Chondrocyte (in vitro differentiated cells): ENCODE results near the gene OCA2. TPM values are rescaled to one million over a fixed set of nuclear protein-coding genes. Genes with fewer than 3 reads are reported as not detected.

Experiments used
- DNase-seq: peaks from one replicate; pipeline ENCODE4 v3.0.0; 2021; ENCODE audit warnings: mixed read lengths, low spot score
- H3K27ac Mint-ChIP-seq: one replicate; pipeline ENCODE4 v1.8.0; 2021; ENCODE audit warnings: mild to moderate bottlenecking, moderate library complexity, mixed read lengths; ENCODE audit not compliant: unreplicated experiment
- H3K27me3 Mint-ChIP-seq: 2 replicates; pipeline ENCODE4 v1.8.0; 2021; ENCODE audit warnings: low read depth, mixed read lengths
- H3K36me3 Mint-ChIP-seq: 2 replicates; pipeline ENCODE4 v1.8.0; 2021; ENCODE audit warnings: low read depth, mixed read lengths
- H3K4me1 Mint-ChIP-seq: 2 replicates; pipeline ENCODE4 v1.8.0; 2021; ENCODE audit warnings: low read depth, mild to moderate bottlenecking, mixed read lengths
- H3K4me3 Mint-ChIP-seq: one replicate; pipeline ENCODE4 v1.8.0; 2021; ENCODE audit warnings: mild to moderate bottlenecking, moderate library complexity, mixed read lengths; ENCODE audit not compliant: unreplicated experiment
- H3K9me3 Mint-ChIP-seq: 2 replicates; pipeline ENCODE4 v1.8.0; 2021; ENCODE audit warnings: low read depth, mixed read lengths
- total RNA-seq: library from RNA; stranded (reverse); gene quantifications from 3 replicates; pipeline ENCODE4 v1.2.1, GENCODE V29; 2021
- TF ChIP-seq, protein P1 (sequence below): fragments of 200-600 bp; sonication (generic); IDR thresholded peaks from 2 replicates; pipeline ENCODE4 v1.5.0; 2021; ENCODE audit warnings: antibody characterized with exemption, mild to moderate bottlenecking, moderate library complexity

OCA2 gene
- total RNA-seq, 1 donor from 2014 or later = 0.75 TPM

GRCh38 chr15:28020644-28021043 is 78.5 kb downstream of the OCA2 start:
- peaks cover 15% of the 10 kb centered on the region for H3K4me1 Mint-ChIP-seq
- H3K27ac Mint-ChIP-seq = no peak overlapping the region
- TF ChIP-seq, protein P1, sequence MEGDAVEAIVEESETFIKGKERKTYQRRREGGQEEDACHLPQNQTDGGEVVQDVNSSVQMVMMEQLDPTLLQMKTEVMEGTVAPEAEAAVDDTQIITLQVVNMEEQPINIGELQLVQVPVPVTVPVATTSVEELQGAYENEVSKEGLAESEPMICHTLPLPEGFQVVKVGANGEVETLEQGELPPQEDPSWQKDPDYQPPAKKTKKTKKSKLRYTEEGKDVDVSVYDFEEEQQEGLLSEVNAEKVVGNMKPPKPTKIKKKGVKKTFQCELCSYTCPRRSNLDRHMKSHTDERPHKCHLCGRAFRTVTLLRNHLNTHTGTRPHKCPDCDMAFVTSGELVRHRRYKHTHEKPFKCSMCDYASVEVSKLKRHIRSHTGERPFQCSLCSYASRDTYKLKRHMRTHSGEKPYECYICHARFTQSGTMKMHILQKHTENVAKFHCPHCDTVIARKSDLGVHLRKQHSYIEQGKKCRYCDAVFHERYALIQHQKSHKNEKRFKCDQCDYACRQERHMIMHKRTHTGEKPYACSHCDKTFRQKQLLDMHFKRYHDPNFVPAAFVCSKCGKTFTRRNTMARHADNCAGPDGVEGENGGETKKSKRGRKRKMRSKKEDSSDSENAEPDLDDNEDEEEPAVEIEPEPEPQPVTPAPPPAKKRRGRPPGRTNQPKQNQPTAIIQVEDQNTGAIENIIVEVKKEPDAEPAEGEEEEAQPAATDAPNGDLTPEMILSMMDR = no peak
- no peak overlapping the region for H3K4me3 Mint-ChIP-seq
- no peaks in the 10 kb centered on the region for H3K9me3 Mint-ChIP-seq
- no peak for DNase-seq
- no peaks in the 10 kb centered on the region for H3K27me3 Mint-ChIP-seq
- H3K36me3 Mint-ChIP-seq = no peaks in the 10 kb centered on the region

DNA sequence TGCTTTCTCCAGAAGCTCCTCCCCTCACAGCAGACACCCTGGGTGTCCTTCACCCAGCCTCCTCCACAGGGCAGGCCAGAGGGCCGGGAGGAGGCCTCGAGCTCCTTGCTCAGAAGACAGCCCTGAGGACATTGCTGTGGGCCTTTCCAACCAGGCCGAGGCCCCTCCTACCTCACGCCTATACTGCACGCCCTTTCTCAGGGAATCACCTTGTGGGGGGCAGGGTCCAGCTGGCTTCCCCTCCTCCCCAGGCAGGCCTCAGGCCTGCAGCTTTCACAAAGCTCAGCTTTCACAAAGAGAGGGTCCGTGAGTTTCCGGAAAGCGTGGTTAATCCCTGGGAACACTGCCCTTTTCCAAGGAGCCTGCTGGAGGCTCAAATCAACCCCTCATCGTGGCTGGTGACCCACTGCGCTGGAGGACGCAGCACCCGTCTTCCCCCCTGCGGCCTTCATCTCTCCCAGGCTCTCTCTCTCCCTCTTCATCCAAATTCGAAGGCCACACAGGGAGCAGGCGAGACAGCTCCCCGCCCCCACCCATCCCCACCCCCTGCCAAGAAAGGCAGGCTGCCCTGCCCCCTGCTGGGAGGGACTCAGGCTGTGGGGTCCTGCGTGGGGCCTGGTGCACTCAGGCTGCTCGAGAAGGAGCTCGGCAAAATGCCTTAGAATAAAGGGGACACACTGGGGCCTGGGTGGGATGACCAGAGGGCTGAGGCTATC is 79.4 kb downstream of the OCA2 start:
- Mint-ChIP-seq H3K4me1 (peaks cover 15% of the 10 kb centered on the region), H3K27ac (no peak overlapping the region), H3K27me3 (no peaks in the 10 kb centered on the region), H3K4me3 (no peak overlapping the region), H3K9me3 (no peaks in the 10 kb centered on the region), H3K36me3 (no peaks in the 10 kb centered on the region)
- DNase-seq = no peak
- TF ChIP-seq, protein P1 = no peak

DNA sequence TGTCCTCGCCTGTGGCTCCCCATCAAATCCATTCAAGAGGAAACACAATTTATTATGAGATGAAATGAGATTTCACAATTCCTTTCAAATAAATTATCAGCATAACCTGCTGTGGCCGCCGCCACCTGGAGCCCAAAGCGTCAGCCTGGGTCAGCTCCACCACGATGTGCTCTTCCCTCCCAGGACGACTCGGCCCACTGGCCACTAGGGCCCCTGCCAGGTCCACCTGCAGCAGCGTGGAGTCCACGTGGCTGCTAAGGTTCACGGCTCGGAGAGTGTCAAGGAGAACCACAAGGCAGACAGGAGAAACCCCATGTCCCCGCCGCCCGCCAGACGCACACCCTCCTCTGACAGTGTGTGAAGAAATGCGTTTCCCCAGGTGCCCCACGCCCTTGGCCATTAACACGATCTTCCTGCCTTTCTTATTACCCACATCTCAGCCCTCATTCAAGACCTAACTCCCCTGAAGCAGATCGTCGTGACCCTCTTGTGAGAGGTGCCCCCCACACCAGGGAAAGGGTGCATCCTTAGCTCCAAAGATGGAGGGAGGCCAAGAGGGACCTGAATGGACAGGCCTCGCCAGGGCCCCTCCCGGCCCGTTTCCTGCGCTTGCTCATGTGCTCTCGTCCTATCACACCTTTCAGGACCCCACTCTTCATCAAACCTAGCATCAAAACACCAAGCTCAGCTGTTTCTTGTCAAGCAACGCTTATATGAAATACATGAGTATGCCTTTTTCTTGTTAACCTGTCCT is 80.6 kb downstream of the OCA2 start:
- DNase-seq = no peak
- H3K27ac Mint-ChIP-seq = no peak overlapping the region
- no peak overlapping the region for H3K4me3 Mint-ChIP-seq
- TF ChIP-seq, protein P1 = no peak
- no peaks in the 10 kb centered on the region for H3K36me3 Mint-ChIP-seq
- no peaks in the 10 kb centered on the region for H3K27me3 Mint-ChIP-seq
- H3K9me3 Mint-ChIP-seq = no peaks in the 10 kb centered on the region
- H3K4me1 Mint-ChIP-seq = peaks cover 15% of the 10 kb centered on the region

- Mint-ChIP-seq H3K4me1 (peaks cover 15% of the 10 kb centered on the region), H3K9me3 (no peaks in the 10 kb centered on the region), H3K27ac (no peak overlapping the region), H3K27me3 (no peaks in the 10 kb centered on the region), H3K4me3 (no peak overlapping the region), H3K36me3 (no peaks in the 10 kb centered on the region)
- TF ChIP-seq, protein P1 = peak; percentile 45
- DNase-seq = no peak
Measured at GRCh38 chr15:28017423-28017924, 81.6 kb downstream of the OCA2 start.

DNA sequence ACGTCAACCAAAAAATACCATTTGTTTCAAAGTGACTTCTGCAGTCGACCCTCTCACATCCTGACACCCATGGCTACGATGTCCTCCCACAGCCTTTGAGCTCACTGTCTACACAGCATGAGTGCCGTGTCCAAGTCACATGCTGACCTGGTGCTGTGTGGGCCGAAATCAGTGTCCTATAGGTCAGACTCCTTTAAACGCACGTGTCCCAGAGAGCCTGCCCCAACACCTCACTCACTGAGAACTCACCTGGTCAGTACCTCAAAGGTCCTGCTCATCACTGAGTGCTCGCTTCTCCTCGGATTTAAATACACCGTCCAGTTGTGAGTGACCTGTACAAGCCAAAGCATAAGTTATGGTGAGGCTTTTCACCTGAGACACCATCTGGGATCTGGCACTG is 83.3 kb downstream of the OCA2 start:
- peaks cover 6% of the 10 kb centered on the region for H3K4me1 Mint-ChIP-seq
- TF ChIP-seq, protein P1 = no peak
- no peak for DNase-seq
- no peaks in the 10 kb centered on the region for H3K27me3 Mint-ChIP-seq
- no peaks in the 10 kb centered on the region for H3K9me3 Mint-ChIP-seq
- H3K36me3 Mint-ChIP-seq = no peaks in the 10 kb centered on the region
- H3K4me3 Mint-ChIP-seq = no peak overlapping the region
- H3K27ac Mint-ChIP-seq = no peak overlapping the region
